ENCODE measurements around the gene LAMA2. TPM values are rescaled to one million over a fixed set of nuclear protein-coding genes. Genes with fewer than 3 reads are reported as not detected.

Gene LAMA2
- total RNA-seq, 1 donor from 2014 or later = 18.0 TPM

DNA sequence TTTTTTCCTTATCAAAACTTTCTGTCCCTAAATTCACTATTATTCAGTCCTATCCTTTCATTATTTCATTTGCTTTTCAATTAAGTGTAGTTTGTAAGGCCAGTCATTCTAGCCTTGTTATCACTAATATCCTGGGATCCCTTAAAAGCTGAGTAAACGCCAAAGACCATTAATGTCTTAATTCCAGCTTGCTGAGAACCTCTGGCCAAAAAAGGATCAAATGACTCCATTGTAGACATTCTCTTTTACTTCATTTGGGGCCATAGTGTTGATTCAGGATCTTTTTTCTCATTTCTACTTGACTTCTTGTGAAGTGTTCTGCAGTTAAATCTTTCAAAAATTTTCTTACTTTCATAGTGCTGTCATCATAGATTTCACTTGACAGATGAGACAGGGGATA is 379.7 kb downstream of the LAMA2 start:
- H3K9me3 Mint-ChIP-seq (ENCODE audit: unreplicated experiment) = no peaks in the 10 kb centered on the region

DNA sequence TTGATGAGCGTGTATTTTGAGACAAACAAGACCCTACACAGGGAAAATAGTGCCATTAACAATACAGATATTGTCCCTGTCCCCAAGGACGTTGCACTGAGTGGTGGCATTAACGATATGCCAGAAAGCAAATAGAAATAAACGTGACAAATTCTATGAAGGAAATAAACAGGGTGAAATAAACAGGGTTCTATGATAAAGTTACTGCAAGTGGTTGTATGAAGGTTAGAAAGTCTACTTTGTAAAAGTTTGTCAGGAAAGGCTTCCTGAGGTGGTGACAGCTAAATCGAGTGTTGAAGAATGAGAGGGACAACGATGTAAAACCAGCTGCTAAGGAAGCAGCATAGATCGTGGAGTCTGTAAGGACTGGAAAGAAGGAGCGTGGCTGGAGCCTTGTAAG is 380.2 kb downstream of the LAMA2 start:
- H3K27ac Mint-ChIP-seq (ENCODE audit: unreplicated experiment) = no peak overlapping the region
- DNase-seq (ENCODE audit: extremely low spot score, unreplicated experiment) = no peak
- H3K4me3 Mint-ChIP-seq (ENCODE audit: unreplicated experiment) = no peak overlapping the region
- H3K36me3 Mint-ChIP-seq (ENCODE audit: unreplicated experiment) = no peaks in the 10 kb centered on the region
- TF ChIP-seq, protein P1, sequence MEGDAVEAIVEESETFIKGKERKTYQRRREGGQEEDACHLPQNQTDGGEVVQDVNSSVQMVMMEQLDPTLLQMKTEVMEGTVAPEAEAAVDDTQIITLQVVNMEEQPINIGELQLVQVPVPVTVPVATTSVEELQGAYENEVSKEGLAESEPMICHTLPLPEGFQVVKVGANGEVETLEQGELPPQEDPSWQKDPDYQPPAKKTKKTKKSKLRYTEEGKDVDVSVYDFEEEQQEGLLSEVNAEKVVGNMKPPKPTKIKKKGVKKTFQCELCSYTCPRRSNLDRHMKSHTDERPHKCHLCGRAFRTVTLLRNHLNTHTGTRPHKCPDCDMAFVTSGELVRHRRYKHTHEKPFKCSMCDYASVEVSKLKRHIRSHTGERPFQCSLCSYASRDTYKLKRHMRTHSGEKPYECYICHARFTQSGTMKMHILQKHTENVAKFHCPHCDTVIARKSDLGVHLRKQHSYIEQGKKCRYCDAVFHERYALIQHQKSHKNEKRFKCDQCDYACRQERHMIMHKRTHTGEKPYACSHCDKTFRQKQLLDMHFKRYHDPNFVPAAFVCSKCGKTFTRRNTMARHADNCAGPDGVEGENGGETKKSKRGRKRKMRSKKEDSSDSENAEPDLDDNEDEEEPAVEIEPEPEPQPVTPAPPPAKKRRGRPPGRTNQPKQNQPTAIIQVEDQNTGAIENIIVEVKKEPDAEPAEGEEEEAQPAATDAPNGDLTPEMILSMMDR (IDR thresholded peaks at IDR 0.05) = no peak
- H3K4me1 Mint-ChIP-seq (ENCODE audit: unreplicated experiment) = no peaks in the 10 kb centered on the region
- H3K27me3 Mint-ChIP-seq (ENCODE audit: unreplicated experiment) = peaks cover 19% of the 10 kb centered on the region
- no peaks in the 10 kb centered on the region for H3K9me3 Mint-ChIP-seq (ENCODE audit: unreplicated experiment)

More for the DNA sequence above, 379.7 kb downstream of the LAMA2 start:
- TF ChIP-seq, protein P1 (IDR thresholded peaks at IDR 0.05) = no peak
- no peaks in the 10 kb centered on the region for H3K4me1 Mint-ChIP-seq (ENCODE audit: unreplicated experiment)
- DNase-seq (ENCODE audit: extremely low spot score, unreplicated experiment) = no peak
- peaks cover 17% of the 10 kb centered on the region for H3K27me3 Mint-ChIP-seq (ENCODE audit: unreplicated experiment)
- no peaks in the 10 kb centered on the region for H3K36me3 Mint-ChIP-seq (ENCODE audit: unreplicated experiment)
- H3K27ac Mint-ChIP-seq (ENCODE audit: unreplicated experiment) = no peak overlapping the region
- H3K4me3 Mint-ChIP-seq (ENCODE audit: unreplicated experiment) = no peak overlapping the region

DNA sequence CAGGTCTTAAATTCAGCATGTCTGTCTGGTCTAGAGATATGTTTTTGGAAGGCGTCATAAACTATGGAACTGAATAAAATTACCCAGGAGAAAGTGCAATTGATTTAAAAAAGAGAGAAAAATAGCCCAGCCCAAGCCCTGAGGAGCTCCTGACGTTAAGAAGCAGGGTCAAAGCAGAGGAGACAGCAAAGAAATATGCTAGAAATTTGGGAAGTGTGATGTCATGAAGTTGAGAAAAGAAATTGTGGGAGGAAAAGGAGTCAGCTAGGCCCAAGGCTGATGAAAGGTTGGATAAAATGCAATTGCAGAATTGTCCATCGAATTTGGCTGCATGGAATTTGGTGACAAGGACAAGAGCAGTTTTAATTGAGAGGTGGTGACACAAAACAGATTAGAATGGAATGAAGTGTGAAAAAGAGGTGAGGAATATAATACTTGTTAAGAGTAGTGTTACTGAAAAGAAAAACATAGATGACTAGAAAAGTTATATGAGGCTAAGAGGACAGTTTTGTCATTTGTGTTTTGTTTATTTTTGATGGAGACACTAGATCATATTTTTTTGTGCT is 381.6 kb downstream of the LAMA2 start:
- no peaks in the 10 kb centered on the region for H3K9me3 Mint-ChIP-seq (ENCODE audit: unreplicated experiment)
- TF ChIP-seq, protein P1 (IDR thresholded peaks at IDR 0.05) = no peak
- H3K27ac Mint-ChIP-seq (ENCODE audit: unreplicated experiment) = no peak overlapping the region
- peaks cover 22% of the 10 kb centered on the region for H3K27me3 Mint-ChIP-seq (ENCODE audit: unreplicated experiment)
- no peak overlapping the region for H3K4me3 Mint-ChIP-seq (ENCODE audit: unreplicated experiment)
- DNase-seq (ENCODE audit: extremely low spot score, unreplicated experiment) = no peak
- no peaks in the 10 kb centered on the region for H3K4me1 Mint-ChIP-seq (ENCODE audit: unreplicated experiment)
- H3K36me3 Mint-ChIP-seq (ENCODE audit: unreplicated experiment) = no peaks in the 10 kb centered on the region

- Mint-ChIP-seq H3K27me3 (ENCODE audit: unreplicated experiment) (peaks cover 29% of the 10 kb centered on the region), H3K4me3 (ENCODE audit: unreplicated experiment) (no peak overlapping the region), H3K27ac (ENCODE audit: unreplicated experiment) (no peak overlapping the region), H3K36me3 (ENCODE audit: unreplicated experiment) (no peaks in the 10 kb centered on the region), H3K4me1 (ENCODE audit: unreplicated experiment) (no peaks in the 10 kb centered on the region), H3K9me3 (ENCODE audit: unreplicated experiment) (no peaks in the 10 kb centered on the region)
- DNase-seq (ENCODE audit: extremely low spot score, unreplicated experiment) = no peak
- TF ChIP-seq, protein P1 (IDR thresholded peaks at IDR 0.05) = no peak
These were observed 384.1 kb downstream of the LAMA2 start for GRCh38 chr6:129267028-129267427.

GRCh38 chr6:129269076-129269475 is 386.1 kb downstream of the LAMA2 start:
- Mint-ChIP-seq H3K4me1 (ENCODE audit: unreplicated experiment) (no peaks in the 10 kb centered on the region), H3K36me3 (ENCODE audit: unreplicated experiment) (no peaks in the 10 kb centered on the region), H3K9me3 (ENCODE audit: unreplicated experiment) (no peaks in the 10 kb centered on the region), H3K27ac (ENCODE audit: unreplicated experiment) (no peak overlapping the region), H3K4me3 (ENCODE audit: unreplicated experiment) (no peak overlapping the region), H3K27me3 (ENCODE audit: unreplicated experiment) (peaks cover 33% of the 10 kb centered on the region)
- no peak for DNase-seq (ENCODE audit: extremely low spot score, unreplicated experiment)
- TF ChIP-seq, protein P1 (IDR thresholded peaks at IDR 0.05) = no peak

Data from osteocyte (in vitro differentiated cells).